Effector memory CD8-positive, alpha-beta T cell (primary cell): Measurements from ENCODE around the gene FBLN1.

Experiments
- ATAC-seq: fragments of 150-1000 bp; cut with Tn5 transposase; replicated peaks from 2 replicates; pipeline ENCODE4 v1.10.0; 2021; ENCODE audit warnings: mild to moderate bottlenecking, moderate library complexity
- DNase-seq, 3 experiments: peaks; one replicate each; pipeline ENCODE4 v3.0.0; 2021
- H3K27ac Mint-ChIP-seq, 2 donors: one replicate each; pipeline ENCODE4 v1.8.0; 2022; ENCODE audit warnings: mild to moderate bottlenecking in 2 of 2, mixed read lengths in 2 of 2, moderate library complexity in 2 of 2
- H3K27me3 Mint-ChIP-seq, 2 donors: one replicate each; pipeline ENCODE4 v1.8.0; 2022; ENCODE audit warnings: mixed read lengths in 2 of 2
- H3K36me3 Mint-ChIP-seq: one replicate; pipeline ENCODE4 v1.8.0; 2022; ENCODE audit warnings: mild to moderate bottlenecking, moderate library complexity, mixed read lengths; ENCODE audit not compliant: insufficient read depth
- H3K4me1 Mint-ChIP-seq, 2 donors: one replicate each; pipeline ENCODE4 v1.8.0; 2022; ENCODE audit warnings: low read depth in 2 of 2, mixed read lengths in 2 of 2
- H3K4me3 Mint-ChIP-seq, 2 donors: one replicate each; pipeline ENCODE4 v1.8.0; 2022; ENCODE audit warnings: mild to moderate bottlenecking in 2 of 2, mixed read lengths in 2 of 2, moderate library complexity in 2 of 2
- H3K9me3 Mint-ChIP-seq, 2 donors: one replicate each; pipeline ENCODE4 v1.8.0; 2022; ENCODE audit warnings: mixed read lengths in 2 of 2

FBLN1 gene

GRCh38 chr22:45580726-45581381 lies 78.2 kb downstream of the FBLN1 start:
- ATAC-seq (no peak), DNase-seq (no peak)
- Mint-ChIP-seq H3K27ac (peak overlapping the region in 1 of 2 donors; percentile 67), H3K9me3 (peaks cover 0 to 3% of the 10 kb centered on the region in 2 donors), H3K27me3 (peaks cover 13 to 23% of the 10 kb centered on the region in 2 donors), H3K4me1 (peaks cover 12 to 21% of the 10 kb centered on the region in 2 donors), H3K36me3 (peaks cover 7% of the 10 kb centered on the region), H3K4me3 (no peak overlapping the region)

- H3K36me3 Mint-ChIP-seq: peaks cover 7% of the 10 kb centered on the region
- peak overlapping the region in 1 of 2 donors; percentile 67 for H3K27ac Mint-ChIP-seq
- no peak for ATAC-seq
- peaks cover 12 to 21% of the 10 kb centered on the region in 2 donors for H3K4me1 Mint-ChIP-seq
- no peak for DNase-seq
- H3K9me3 Mint-ChIP-seq: peaks cover 0 to 3% of the 10 kb centered on the region in 2 donors
- H3K27me3 Mint-ChIP-seq: peaks cover 9 to 22% of the 10 kb centered on the region in 2 donors
- H3K4me3 Mint-ChIP-seq: no peak overlapping the region
Observed at GRCh38 chr22:45581549-45582080, 78.9 kb downstream of the FBLN1 start.

- peak overlapping the region in 1 of 2 donors; percentile 31 for H3K4me3 Mint-ChIP-seq
- peak overlapping the region in 1 of 2 donors; percentile 63 for H3K27ac Mint-ChIP-seq
- peaks cover 12 to 21% of the 10 kb centered on the region in 2 donors for H3K4me1 Mint-ChIP-seq
- peaks cover 5 to 18% of the 10 kb centered on the region in 2 donors for H3K27me3 Mint-ChIP-seq
- ATAC-seq: no peak
- H3K36me3 Mint-ChIP-seq: peaks cover 5% of the 10 kb centered on the region
- H3K9me3 Mint-ChIP-seq: peaks cover 0 to 3% of the 10 kb centered on the region in 2 donors
- DNase-seq: no peak
Observed at GRCh38 chr22:45582236-45582954, 79.7 kb downstream of the FBLN1 start.

- Mint-ChIP-seq H3K27ac (peak overlapping the region; percentile 63 to 81), H3K9me3 (peaks cover 0 to 3% of the 10 kb centered on the region in 2 donors), H3K4me3 (peak overlapping the region in 1 of 2 donors; percentile 31)
Observed at GRCh38 chr22:45582955-45583320, 80.3 kb downstream of the FBLN1 start.

GRCh38 chr22:45583504-45583903 lies 80.8 kb downstream of the FBLN1 start:
- peaks cover 8 to 17% of the 10 kb centered on the region in 2 donors for H3K27me3 Mint-ChIP-seq
- peaks cover 5% of the 10 kb centered on the region for H3K36me3 Mint-ChIP-seq
- ATAC-seq (peak; percentile 99), DNase-seq (peak in 2 of 3 experiments; percentile 34 to 39)
- peak overlapping the region; percentile 2 to 35 for H3K4me3 Mint-ChIP-seq
- peak overlapping the region; percentile 63 to 81 for H3K27ac Mint-ChIP-seq
- peaks cover 0 to 3% of the 10 kb centered on the region in 2 donors for H3K9me3 Mint-ChIP-seq
- H3K4me1 Mint-ChIP-seq: peaks cover 12 to 18% of the 10 kb centered on the region in 2 donors

More at GRCh38 chr22:45582955-45583320, 80.3 kb downstream of the FBLN1 start:
- Mint-ChIP-seq H3K4me1 (peaks cover 12 to 18% of the 10 kb centered on the region in 2 donors), H3K36me3 (peaks cover 5% of the 10 kb centered on the region), H3K27me3 (peaks cover 7 to 18% of the 10 kb centered on the region in 2 donors)
- DNase-seq (no peak), ATAC-seq (no peak)

- Mint-ChIP-seq H3K27me3 (peaks cover 8 to 17% of the 10 kb centered on the region in 2 donors), H3K4me3 (no peak overlapping the region), H3K27ac (peak overlapping the region in 1 of 2 donors; percentile 62), H3K36me3 (peaks cover 5% of the 10 kb centered on the region), H3K4me1 (peaks cover 12 to 18% of the 10 kb centered on the region in 2 donors), H3K9me3 (peaks cover 0 to 3% of the 10 kb centered on the region in 2 donors)
- ATAC-seq (no peak), DNase-seq (no peak)
Observed at GRCh38 chr22:45584121-45584570, 81.5 kb downstream of the FBLN1 start.

GRCh38 chr22:45584621-45585436 lies 82.1 kb downstream of the FBLN1 start:
- Mint-ChIP-seq H3K27me3 (peaks cover 8 to 17% of the 10 kb centered on the region in 2 donors), H3K36me3 (peaks cover 5% of the 10 kb centered on the region), H3K27ac (peak overlapping the region in 1 of 2 donors; percentile 62), H3K4me1 (peaks cover 12 to 18% of the 10 kb centered on the region in 2 donors), H3K4me3 (no peak overlapping the region), H3K9me3 (peaks cover 0 to 3% of the 10 kb centered on the region in 2 donors)
- no peak for DNase-seq
- no peak for ATAC-seq

- peaks cover 5% of the 10 kb centered on the region for H3K36me3 Mint-ChIP-seq
- H3K27ac Mint-ChIP-seq: peak overlapping the region in 1 of 2 donors; percentile 62
- H3K4me3 Mint-ChIP-seq: no peak overlapping the region
- peaks cover 12 to 18% of the 10 kb centered on the region in 2 donors for H3K4me1 Mint-ChIP-seq
- H3K9me3 Mint-ChIP-seq: peaks cover 0 to 3% of the 10 kb centered on the region in 2 donors
- ATAC-seq (no peak), DNase-seq (no peak)
- peaks cover 12 to 22% of the 10 kb centered on the region in 2 donors for H3K27me3 Mint-ChIP-seq
Observed at GRCh38 chr22:45585437-45585755, 82.7 kb downstream of the FBLN1 start.

- Mint-ChIP-seq H3K9me3 (peaks cover 0 to 3% of the 10 kb centered on the region in 2 donors), H3K4me3 (no peak overlapping the region), H3K27ac (peak overlapping the region in 1 of 2 donors; percentile 62), H3K27me3 (peaks cover 17 to 27% of the 10 kb centered on the region in 2 donors), H3K36me3 (peaks cover 5% of the 10 kb centered on the region), H3K4me1 (peaks cover 12 to 16% of the 10 kb centered on the region in 2 donors)
- DNase-seq: no peak
- no peak for ATAC-seq
Observed at GRCh38 chr22:45585946-45586540, 83.4 kb downstream of the FBLN1 start.

GRCh38 chr22:45586651-45587405 lies 84.1 kb downstream of the FBLN1 start:
- DNase-seq (no peak), ATAC-seq (no peak)
- Mint-ChIP-seq H3K36me3 (peaks cover 5% of the 10 kb centered on the region), H3K27ac (no peak overlapping the region), H3K4me1 (peaks cover 12 to 14% of the 10 kb centered on the region in 2 donors), H3K27me3 (peaks cover 17 to 27% of the 10 kb centered on the region in 2 donors), H3K9me3 (peaks cover 0 to 3% of the 10 kb centered on the region in 2 donors), H3K4me3 (no peak overlapping the region)

- H3K36me3 Mint-ChIP-seq: peaks cover 8% of the 10 kb centered on the region
- DNase-seq: no peak
- no peak overlapping the region for H3K4me3 Mint-ChIP-seq
- peaks cover 17 to 32% of the 10 kb centered on the region in 2 donors for H3K27me3 Mint-ChIP-seq
- no peak overlapping the region for H3K27ac Mint-ChIP-seq
- H3K4me1 Mint-ChIP-seq: peaks cover 7 to 10% of the 10 kb centered on the region in 2 donors
- no peak for ATAC-seq
- peaks cover 0 to 3% of the 10 kb centered on the region in 2 donors for H3K9me3 Mint-ChIP-seq
Observed at GRCh38 chr22:45587638-45588505, 85.2 kb downstream of the FBLN1 start.
